HPDE6-E6E7 (cell line): ENCODE results near the gene LILRA2.
"Not testable (repeated sequence)": the region's sequence is repeated elsewhere in the genome, so short reads cannot be mapped to it uniquely, and the experiment has no call there.

Experiments
- DNase-seq: peaks from one replicate; pipeline ENCODE4 v3.0.0; 2011; ENCODE audit warnings: missing footprints; ENCODE audit errors: extremely low spot score

Gene LILRA2

GRCh38 chr19:54609356-54609791, 35.8 kb downstream of the LILRA2 start:
- DNase-seq, result no peak

- DNase-seq, result no peak
These were observed 38.8 kb downstream of the LILRA2 start for GRCh38 chr19:54612428-54612827.

GRCh38 chr19:54614726-54615125, 41.1 kb downstream of the LILRA2 start:
- no peak for DNase-seq

GRCh38 chr19:54616057-54616456, 42.5 kb downstream of the LILRA2 start:
- no peak for DNase-seq

GRCh38 chr19:54616821-54617560, 43.4 kb downstream of the LILRA2 start:
- DNase-seq, result no peak

GRCh38 chr19:54620464-54620863, 46.9 kb downstream of the LILRA2 start:
- DNase-seq, result no peak

- no peak for DNase-seq
These were observed 48.8 kb downstream of the LILRA2 start for GRCh38 chr19:54622431-54622830.

GRCh38 chr19:54624234-54624633, 50.6 kb downstream of the LILRA2 start:
- not testable (repeated sequence) for DNase-seq

GRCh38 chr19:54624934-54625730, 51.5 kb downstream of the LILRA2 start:
- not testable (repeated sequence) for DNase-seq

- DNase-seq, result no peak
These were observed 53.2 kb downstream of the LILRA2 start for GRCh38 chr19:54626757-54627156.

GRCh38 chr19:54627912-54628311, 54.3 kb downstream of the LILRA2 start:
- DNase-seq, result not testable (repeated sequence)

- not testable (repeated sequence) for DNase-seq
These were observed 56.7 kb downstream of the LILRA2 start, which contains the start of gene LILRB1 for GRCh38 chr19:54630262-54630661. Gene LILRB1, plus strand, starts transcription at chr19:54630484. Its CDS starts 590 bp downstream, at chr19:54631074.

- no peak for DNase-seq
These were observed 57.2 kb downstream of the LILRA2 start for GRCh38 chr19:54630782-54631181.

GRCh38 chr19:54631489-54632337, 58.1 kb downstream of the LILRA2 start:
- not testable (repeated sequence) for DNase-seq

GRCh38 chr19:54632517-54632916, 58.9 kb downstream of the LILRA2 start:
- DNase-seq, result not testable (repeated sequence)

GRCh38 chr19:54633401-54633800, 59.8 kb downstream of the LILRA2 start:
- DNase-seq, result no peak

GRCh38 chr19:54636081-54636480, 62.5 kb downstream of the LILRA2 start:
- not testable (repeated sequence) for DNase-seq

GRCh38 chr19:54638683-54639082, 65.1 kb downstream of the LILRA2 start:
- no peak for DNase-seq
